ENCODE measurements around the gene TNK2.
"Not testable (repeated sequence)": the region's sequence is repeated elsewhere in the genome, so short reads cannot be mapped to it uniquely, and the experiment has no call there.

DNA sequence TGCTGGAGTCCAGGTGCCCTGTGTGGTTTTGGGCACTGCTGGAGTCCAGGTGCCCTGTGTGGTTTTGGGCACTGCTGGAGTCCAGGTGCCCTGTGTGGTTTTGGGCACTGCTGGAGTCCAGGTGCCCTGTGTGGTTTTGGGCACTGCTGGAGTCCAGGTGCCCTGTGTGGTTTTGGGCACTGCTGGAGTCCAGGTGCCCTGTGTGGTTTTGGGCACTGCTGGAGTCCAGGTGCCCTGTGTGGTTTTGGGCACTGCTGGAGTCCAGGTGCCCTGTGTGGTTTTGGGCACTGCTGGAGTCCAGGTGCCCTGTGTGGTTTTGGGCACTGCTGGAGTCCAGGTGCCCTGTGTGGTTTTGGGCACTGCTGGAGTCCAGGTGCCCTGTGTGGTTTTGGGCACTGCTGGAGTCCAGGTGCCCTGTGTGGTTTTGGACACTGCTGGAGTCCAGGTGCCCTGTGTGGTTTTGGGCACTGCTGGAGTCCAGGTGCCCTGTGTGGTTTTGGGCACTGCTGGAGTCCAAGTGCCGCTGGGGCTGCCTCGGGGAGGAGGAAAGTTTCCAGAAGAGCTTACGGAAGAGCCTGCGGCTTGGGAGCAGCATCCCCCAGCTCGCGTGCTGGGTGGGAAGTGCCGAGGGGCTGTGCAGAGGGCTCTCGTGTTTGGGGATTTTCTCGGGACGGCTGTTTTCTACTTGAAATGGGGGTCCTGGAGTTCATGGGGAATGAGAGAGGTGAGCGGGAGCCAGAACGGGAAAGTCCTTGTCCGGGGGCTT, 83.7 kb downstream of the TNK2 start:
- TF ChIP-seq CTCF, POLR2A (IDR thresholded peaks at IDR 0.05): not testable (repeated sequence)

Measured in adrenal gland (tissue), 5 donors.